Ascending aorta (tissue), 2 donors: ENCODE measurements around the gene FOXK1. TPM values are rescaled to one million over a fixed set of nuclear protein-coding genes. Genes with fewer than 3 reads are reported as not detected.
A peak's percentile ranks its signal among the peaks of the same experiment; 100 is the strongest.

Experiments
- DNase-seq, 2 donors: peaks; one replicate each; pipeline ENCODE4 v3.0.0-alpha.2; 2019; ENCODE audit warnings: low spot score in 2 of 2
- H3K27ac ChIP-seq, 2 donors: fragments of 200-600 bp; sonication (generic); one replicate each; pipeline ENCODE4 v1.5.1; 2016 to 2017; ENCODE audit warnings: mild to moderate bottlenecking in 1 of 2
- H3K27me3 ChIP-seq: fragments of 200-600 bp; sonication (generic); one replicate; pipeline ENCODE4 v1.5.1; 2017
- H3K36me3 ChIP-seq, 2 donors: fragments of 200-600 bp; sonication (generic); one replicate each; pipeline ENCODE4 v1.5.1; 2016
- H3K4me1 ChIP-seq, 2 donors: fragments of 200-600 bp; sonication (generic); one replicate each; pipeline ENCODE4 v1.5.1; 2016 to 2017; ENCODE audit warnings: mild to moderate bottlenecking in 1 of 2
- H3K4me3 ChIP-seq, 2 donors: fragments of 200-600 bp; sonication (generic); one replicate each; pipeline ENCODE4 v1.5.1; 2016 to 2017; ENCODE audit warnings: mild to moderate bottlenecking in 1 of 2
- H3K9me3 ChIP-seq, 2 donors: fragments of 200-600 bp; sonication (generic); one replicate each; pipeline ENCODE4 v1.5.1; 2016
- intact Hi-C: fragments of 100-400 bp; cut with DNase I; formaldehyde crosslinking; loops from one replicate; pipeline ENCODE4 v1.15.1; 2023
- total RNA-seq: library from RNA; depleted of rRNA; stranded (reverse); fragments of >200 nt; gene quantifications from one replicate; pipeline ENCODE4 v1.1.0, GENCODE V29; 2016
- TF ChIP-seq, protein P1 (sequence below), 3 experiments: fragments of 200-600 bp in 2 of 3; fragments of 450-650 bp in 1 of 3; sonication (generic) in 2 of 3; IDR thresholded peaks; one replicate each; pipeline ENCODE4 v1.5.1; 2016 to 2019; ENCODE audit warnings: antibody characterized with exemption in 3 of 3, mild to moderate bottlenecking in 1 of 3, moderate library complexity in 1 of 3

Gene FOXK1
- total RNA-seq, 1 donor from 2014 or later: 31.7 TPM

DNA sequence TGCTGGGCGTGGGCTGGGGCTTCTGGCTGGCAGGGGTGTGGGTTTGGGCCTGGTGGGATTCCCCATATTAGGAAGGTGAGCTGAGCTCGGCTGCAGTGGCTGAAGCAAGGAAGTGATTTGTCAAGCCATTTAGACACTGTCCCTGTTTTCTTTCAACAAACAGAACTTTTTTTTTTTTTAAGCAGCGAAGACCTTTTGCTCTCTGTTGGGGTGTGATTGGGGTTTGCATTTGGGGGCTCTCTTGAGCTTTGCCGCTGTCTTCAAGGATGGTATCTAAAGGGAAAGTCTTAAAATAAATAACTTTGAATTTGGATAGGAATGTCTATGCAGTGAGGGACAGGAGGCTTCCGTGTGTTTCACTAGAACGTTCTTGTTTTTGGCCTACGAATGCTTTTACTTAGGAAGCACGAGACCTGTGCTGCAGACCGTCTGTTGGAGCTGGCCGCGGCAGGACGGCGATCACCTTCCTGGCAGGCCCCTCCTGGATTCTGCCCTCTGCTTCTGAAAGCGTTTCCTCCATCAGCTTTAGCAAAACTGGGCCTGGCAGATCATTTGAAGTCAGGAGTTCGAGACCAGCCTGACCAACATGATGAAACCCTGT lies 43.9 kb downstream of the FOXK1 start:
- intact Hi-C loops: loop anchor here (1.0 kb wide), 2 partner anchors 19 to 44 kb away; partner anchors contain the start of gene FOXK1
- TF ChIP-seq, protein P1, sequence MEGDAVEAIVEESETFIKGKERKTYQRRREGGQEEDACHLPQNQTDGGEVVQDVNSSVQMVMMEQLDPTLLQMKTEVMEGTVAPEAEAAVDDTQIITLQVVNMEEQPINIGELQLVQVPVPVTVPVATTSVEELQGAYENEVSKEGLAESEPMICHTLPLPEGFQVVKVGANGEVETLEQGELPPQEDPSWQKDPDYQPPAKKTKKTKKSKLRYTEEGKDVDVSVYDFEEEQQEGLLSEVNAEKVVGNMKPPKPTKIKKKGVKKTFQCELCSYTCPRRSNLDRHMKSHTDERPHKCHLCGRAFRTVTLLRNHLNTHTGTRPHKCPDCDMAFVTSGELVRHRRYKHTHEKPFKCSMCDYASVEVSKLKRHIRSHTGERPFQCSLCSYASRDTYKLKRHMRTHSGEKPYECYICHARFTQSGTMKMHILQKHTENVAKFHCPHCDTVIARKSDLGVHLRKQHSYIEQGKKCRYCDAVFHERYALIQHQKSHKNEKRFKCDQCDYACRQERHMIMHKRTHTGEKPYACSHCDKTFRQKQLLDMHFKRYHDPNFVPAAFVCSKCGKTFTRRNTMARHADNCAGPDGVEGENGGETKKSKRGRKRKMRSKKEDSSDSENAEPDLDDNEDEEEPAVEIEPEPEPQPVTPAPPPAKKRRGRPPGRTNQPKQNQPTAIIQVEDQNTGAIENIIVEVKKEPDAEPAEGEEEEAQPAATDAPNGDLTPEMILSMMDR (IDR thresholded peaks at IDR 0.05): no peak
- peaks cover 16 to 34% of the 10 kb centered on the region in 2 donors for H3K4me1 ChIP-seq

DNA sequence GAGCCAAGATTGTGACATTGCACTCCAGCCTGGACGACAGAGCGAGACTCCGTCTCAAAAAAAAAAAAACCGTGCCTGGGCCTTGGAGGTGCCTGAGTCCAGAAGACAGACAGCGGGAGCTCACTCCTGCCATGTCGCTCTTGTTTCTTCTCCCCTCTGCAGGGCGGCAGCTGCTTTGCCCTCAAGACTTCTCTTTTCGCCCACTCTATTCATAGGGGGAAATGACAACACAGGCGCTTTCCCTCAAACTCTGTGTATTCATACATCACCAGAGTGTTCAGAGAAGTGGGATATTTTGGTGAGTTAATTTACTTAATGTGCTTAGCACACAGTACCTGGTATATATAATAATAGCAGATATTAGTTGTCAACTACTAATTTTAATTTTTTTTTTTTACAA lies 44.5 kb downstream of the FOXK1 start:
- H3K9me3 ChIP-seq: no peaks in the 10 kb centered on the region
- H3K36me3 ChIP-seq: peaks cover 0 to 4% of the 10 kb centered on the region in 2 donors
- TF ChIP-seq, protein P1 (IDR thresholded peaks at IDR 0.05): no peak
- no peak for DNase-seq
- H3K4me1 ChIP-seq: peaks cover 16 to 34% of the 10 kb centered on the region in 2 donors
- H3K27me3 ChIP-seq: no peaks in the 10 kb centered on the region
- peak overlapping the region in 1 of 2 donors; percentile 82 for H3K4me3 ChIP-seq
- intact Hi-C loops: no loop called here
- H3K27ac ChIP-seq: peak overlapping the region; percentile 95 to 98

More for the DNA sequence above, 43.9 kb downstream of the FOXK1 start:
- H3K27ac ChIP-seq: peak overlapping the region; percentile 95 to 98
- H3K9me3 ChIP-seq: no peaks in the 10 kb centered on the region
- H3K4me3 ChIP-seq: peak overlapping the region; percentile 62 to 82
- peaks cover 0 to 4% of the 10 kb centered on the region in 2 donors for H3K36me3 ChIP-seq
- H3K27me3 ChIP-seq: no peaks in the 10 kb centered on the region
- no peak for DNase-seq

DNA sequence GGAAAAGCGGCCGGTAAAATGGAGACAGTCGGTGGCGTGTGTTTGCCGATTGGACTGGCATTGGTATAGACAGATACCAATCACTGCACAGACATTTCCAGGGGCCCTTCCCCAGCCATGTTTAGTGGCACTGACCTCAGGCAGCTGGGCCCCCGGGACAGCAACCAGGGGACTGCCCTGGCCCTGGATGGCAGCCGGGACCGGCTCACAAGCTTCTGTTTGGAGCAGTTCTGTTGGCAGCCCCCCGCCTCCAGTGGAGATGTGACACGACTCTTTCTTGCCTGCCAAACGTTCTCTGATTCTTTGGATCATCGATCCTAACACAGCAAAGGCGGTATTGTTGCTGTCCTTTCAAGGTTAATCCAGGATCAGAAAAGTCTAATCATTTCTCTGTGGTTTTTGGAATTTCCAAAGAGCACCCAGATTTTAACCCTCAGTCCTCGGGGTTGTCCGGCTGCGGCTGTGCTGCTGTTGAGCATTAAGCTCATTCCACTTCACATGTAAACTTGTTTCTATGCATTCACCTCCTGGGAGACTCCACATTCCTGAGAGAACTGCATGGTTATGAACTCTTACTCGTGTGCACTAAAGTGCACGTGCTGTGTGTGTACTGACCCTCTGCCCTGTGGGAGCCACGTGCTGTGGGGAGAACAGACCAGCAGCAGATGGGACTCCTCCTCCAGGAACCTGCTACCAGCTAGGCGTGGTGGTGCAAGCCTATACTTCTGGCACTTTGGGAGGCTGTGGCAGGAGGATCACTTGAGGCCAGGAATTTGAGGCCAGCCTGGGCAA lies 46.0 kb downstream of the FOXK1 start:
- intact Hi-C loops: no loop called here
- Histone ChIP-seq H3K4me3 (no peak overlapping the region), H3K4me1 (peaks cover 16 to 30% of the 10 kb centered on the region in 2 donors), H3K27ac (peak overlapping the region; percentile 95 to 98), H3K36me3 (no peaks in the 10 kb centered on the region), H3K9me3 (no peaks in the 10 kb centered on the region), H3K27me3 (no peaks in the 10 kb centered on the region)
- TF ChIP-seq, protein P1 (IDR thresholded peaks at IDR 0.05): no peak
- no peak for DNase-seq

DNA sequence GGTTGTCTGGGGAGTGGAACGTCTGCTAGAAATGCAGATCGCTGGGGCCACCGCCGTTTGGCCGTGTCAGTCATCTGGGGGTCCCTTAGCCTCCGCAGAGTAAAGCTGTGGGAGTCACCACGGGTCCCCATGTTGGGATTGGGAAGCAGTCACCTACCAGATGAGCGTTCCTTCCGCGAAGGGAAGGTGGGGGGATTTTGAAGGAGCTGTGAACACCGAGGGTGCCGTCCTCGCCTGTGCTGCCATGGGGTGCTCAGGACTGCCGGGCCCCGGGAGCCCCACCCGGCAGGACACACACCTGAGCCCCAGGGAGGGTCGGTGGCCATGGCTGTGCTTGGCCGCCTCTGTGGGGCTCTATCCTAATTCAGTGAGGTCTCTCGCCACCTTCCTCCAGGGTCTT lies 47.2 kb downstream of the FOXK1 start:
- H3K27me3 ChIP-seq: no peaks in the 10 kb centered on the region
- intact Hi-C loops: no loop called here
- peak overlapping the region; percentile 95 to 98 for H3K27ac ChIP-seq
- H3K36me3 ChIP-seq: peaks cover 0 to 5% of the 10 kb centered on the region in 2 donors
- H3K4me3 ChIP-seq: no peak overlapping the region
- TF ChIP-seq, protein P1 (IDR thresholded peaks at IDR 0.05): no peak
- peaks cover 14 to 18% of the 10 kb centered on the region in 2 donors for H3K4me1 ChIP-seq
- H3K9me3 ChIP-seq: no peaks in the 10 kb centered on the region
- DNase-seq: no peak

DNA sequence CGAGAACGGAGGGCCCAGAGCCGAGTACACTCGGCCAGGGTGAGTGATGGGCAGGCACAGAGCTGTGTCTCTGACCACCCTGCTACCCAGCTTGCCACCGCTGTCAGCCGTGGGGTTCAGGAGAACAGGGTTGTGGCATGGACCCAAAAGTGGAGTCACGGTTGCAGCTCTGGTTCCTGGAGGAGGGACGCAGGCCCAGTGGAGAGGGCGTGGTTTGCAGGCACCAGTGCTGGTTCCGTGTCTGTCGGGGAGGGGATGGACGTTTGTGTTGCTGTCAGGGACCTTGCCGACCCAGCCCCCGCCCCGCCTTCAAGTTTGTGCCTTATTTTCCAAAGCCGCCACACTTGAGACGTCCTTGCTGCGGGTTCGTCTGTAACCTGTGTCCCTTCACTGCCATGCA lies 48.2 kb downstream of the FOXK1 start:
- Histone ChIP-seq H3K36me3 (peaks cover 0 to 5% of the 10 kb centered on the region in 2 donors), H3K27ac (no peak overlapping the region), H3K4me3 (no peak overlapping the region), H3K27me3 (no peaks in the 10 kb centered on the region), H3K4me1 (peaks cover 9 to 11% of the 10 kb centered on the region in 2 donors), H3K9me3 (no peaks in the 10 kb centered on the region)
- intact Hi-C loops: no loop called here
- TF ChIP-seq, protein P1 (IDR thresholded peaks at IDR 0.05): no peak
- DNase-seq: no peak
